Endothelial cell of umbilical vein (primary cell): ENCODE results near the gene CNTRL. TPM values are rescaled to one million over a fixed set of nuclear protein-coding genes. Genes with fewer than 3 reads are reported as not detected.

Experiments used
- BruUV-seq: library from RNA; stranded (reverse); fragments of 400-500 nt; replicated peaks from 2 replicates; lab custom pipeline; 2021; lab: Mats Ljungman, UMichigan
- CTCF ChIA-PET: fragments of 300-600, 350-600 bp; sonication (Branson Sonifier 250); formaldehyde crosslinking; loops from one replicate; lab custom pipeline; 2021; ENCODE audit warnings: antibody characterized with exemption, inconsistent platforms; lab: Charles Lee
- POLR2A ChIA-PET: fragments of 300-600, 350-600 bp; sonication (Branson Sonifier 250); formaldehyde crosslinking; loops from one replicate; lab custom pipeline; 2021; ENCODE audit warnings: antibody characterized with exemption, inconsistent platforms; lab: Charles Lee
- DNase-seq: peaks from one replicate; pipeline ENCODE4 v3.0.0-alpha.2; 2011; ENCODE audit warnings: low read depth, low spot score
- FAIRE-seq: peaks from 2 replicates; lab custom pipeline; 2011; peaks lifted over from hg19 to GRCh38; lab: Jason Lieb, UNC
- H2AFZ ChIP-seq: 2 replicates; pipeline ENCODE4 v1.6.0; 2012; ENCODE audit warnings: low read depth, low read length, control low read depth, inconsistent platforms
- H3K27ac ChIP-seq: 2 replicates; pipeline ENCODE4 v1.5.1; 2011; ENCODE audit warnings: low read depth, mild to moderate bottlenecking, control low read depth, low read length, moderate library complexity; ENCODE audit not compliant: insufficient read depth
- H3K27me3 ChIP-seq, 2 experiments: 2 replicates each; pipeline versions ENCODE4 v1.6.0 to v1.6.1; 2011; ENCODE audit warnings: low read length in 2 of 2, mixed read lengths in 1 of 2; ENCODE audit not compliant: control insufficient read depth in 2 of 2, insufficient read depth in 2 of 2
- H3K36me3 ChIP-seq, 2 experiments: 2 replicates in 1 of 2; 3 replicates in 1 of 2; pipeline ENCODE4 v1.5.1; 2011; ENCODE audit warnings: low read length in 2 of 2, mild to moderate bottlenecking in 1 of 2, moderate library complexity in 1 of 2; ENCODE audit not compliant: control insufficient read depth in 2 of 2, insufficient read depth in 2 of 2; ENCODE audit errors: extremely low read depth in 1 of 2
- H3K4me1 ChIP-seq: 3 replicates; pipeline ENCODE4 v1.5.1; 2011; ENCODE audit warnings: mild to moderate bottlenecking, low read length; ENCODE audit not compliant: control insufficient read depth, insufficient read depth; ENCODE audit errors: extremely low read depth
- H3K4me2 ChIP-seq: 2 replicates; pipeline ENCODE4 v1.6.1; 2011; ENCODE audit warnings: low read length, control low read depth, mixed read lengths; ENCODE audit not compliant: insufficient read depth
- H3K4me3 ChIP-seq, 3 experiments: fragments of 200-600 bp in 1 of 3; sonication (generic), shearing (Covaris generic) in 1 of 3; replicated peaks in 1 of 3; 2 replicates each; pipeline ENCODE4 v1.5.1; 2011 to 2016; ENCODE audit warnings: control low read depth in 3 of 3, low read length in 3 of 3, mild to moderate bottlenecking in 2 of 3, inconsistent platforms in 1 of 3, low read depth in 1 of 3, moderate library complexity in 1 of 3; ENCODE audit not compliant: insufficient read depth in 1 of 3
- H3K79me2 ChIP-seq: 2 replicates; pipeline ENCODE4 v1.6.0; 2012; ENCODE audit warnings: low read length, inconsistent platforms; ENCODE audit not compliant: control insufficient read depth, insufficient read depth
- H3K9ac ChIP-seq: replicated peaks from 2 replicates; pipeline ENCODE3; 2011; ENCODE audit warnings: low read length, control low read depth; ENCODE audit not compliant: insufficient read depth; ENCODE audit errors: extremely low read depth
- H3K9me1 ChIP-seq: replicated peaks from 3 replicates; pipeline ENCODE4 v1.6.0; 2011; ENCODE audit warnings: mild to moderate bottlenecking, low read length; ENCODE audit not compliant: control insufficient read depth, insufficient read depth; ENCODE audit errors: extremely low read depth
- H3K9me3 ChIP-seq: replicated peaks from 2 replicates; pipeline ENCODE4 v1.5.1; 2012; ENCODE audit warnings: low read length, inconsistent platforms; ENCODE audit not compliant: control insufficient read depth, insufficient read depth
- H4K20me1 ChIP-seq: replicated peaks from 2 replicates; pipeline ENCODE3; 2011; ENCODE audit warnings: mild to moderate bottlenecking, low read length; ENCODE audit not compliant: control insufficient read depth, insufficient read depth; ENCODE audit errors: extremely low read depth
- EZH2 ChIP-seq: IDR thresholded peaks from 2 replicates; pipeline ENCODE4 v1.6.1; 2012; ENCODE audit warnings: borderline replicate concordance, low read depth, mild to moderate bottlenecking, moderate library complexity, low read length, inconsistent platforms; ENCODE audit not compliant: severe bottlenecking
- FOS ChIP-seq: IDR thresholded peaks from 2 replicates; pipeline ENCODE4 v1.6.1; 2011; ENCODE audit warnings: mild to moderate bottlenecking, low read length, moderate library complexity, borderline replicate concordance; ENCODE audit not compliant: insufficient read depth
- GATA2 ChIP-seq: IDR thresholded peaks from 2 replicates; pipeline ENCODE4 v1.7.0; 2011; ENCODE audit warnings: low read depth, mild to moderate bottlenecking, moderate library complexity, mixed read lengths, low read length; ENCODE audit not compliant: insufficient read length, insufficient read depth
- JUN ChIP-seq: IDR thresholded peaks from 2 replicates; pipeline ENCODE4 v1.6.1; 2011; ENCODE audit warnings: borderline replicate concordance, low read depth; ENCODE audit not compliant: insufficient read length, insufficient read depth
- MYC ChIP-seq: IDR thresholded peaks from one replicate; pipeline ENCODE4 v1.6.1; 2011; ENCODE audit warnings: mild to moderate bottlenecking, low read depth, low read length
- POLR2A ChIP-seq: IDR thresholded peaks from 2 replicates; pipeline ENCODE4 v1.6.1; 2012; ENCODE audit warnings: low read depth, mild to moderate bottlenecking, control low read depth, low read length
- POLR2AphosphoS5 ChIP-seq: IDR thresholded peaks from 2 replicates; pipeline ENCODE4 v1.6.1; 2012; ENCODE audit warnings: low read depth, mild to moderate bottlenecking, control low read depth, low read length, moderate library complexity; ENCODE audit not compliant: insufficient read depth
- dilution Hi-C: fragments of 300-500 bp; cut with MboI; formaldehyde crosslinking; loops from one replicate; pipeline ENCODE4 v1.15.0; 2019; ENCODE audit warnings: low sequenced_read_pairs; ENCODE audit not compliant: extremely low pct_ligation_motif_present
- intact Hi-C: fragments of 100-400 bp; cut with micrococcal nuclease; formaldehyde crosslinking; loops from one replicate; pipeline ENCODE4 v1.10.0; 2022
- polyA plus RNA-seq, 4 experiments: library from polyadenylated mRNA; depleted of rRNA in 3 of 4; stranded (reverse) in 3 of 4; unstranded in 1 of 4; fragments of >200 nt; gene quantifications; 2 replicates each; pipeline versions ENCODE4 v1.2.1 to v1.2.3, GENCODE V29; 2011 to 2012; ENCODE audit warnings: missing spikeins in 1 of 4
- total RNA-seq: library from RNA; stranded (reverse); gene quantifications from 2 replicates; pipeline ENCODE4 v1.2.3, GENCODE V29; 2021
- TF ChIP-seq, protein P1 (sequence below): IDR thresholded peaks from 2 replicates; pipeline ENCODE4 v1.6.1; 2011; ENCODE audit not compliant: insufficient read depth, insufficient read length
- TF ChIP-seq, protein P2 (sequence below), 2 donors: IDR thresholded peaks; 1 replicate in 1 of 2; 2 replicates in 1 of 2; pipeline ENCODE4 v1.5.1; 2011; ENCODE audit warnings: low read length in 2 of 2, mild to moderate bottlenecking in 2 of 2, moderate library complexity in 2 of 2, control low read depth in 1 of 2, inconsistent platforms in 1 of 2, low read depth in 1 of 2; ENCODE audit not compliant: insufficient read depth in 1 of 2; ENCODE audit errors: extremely low read depth in 1 of 2

The CNTRL gene
- total and polyA plus RNA-seq, 2 donors (not counting 3 experiments of a cell fraction or from before 2014, with no cell fraction given) = 6.1 to 21.8 TPM

DNA sequence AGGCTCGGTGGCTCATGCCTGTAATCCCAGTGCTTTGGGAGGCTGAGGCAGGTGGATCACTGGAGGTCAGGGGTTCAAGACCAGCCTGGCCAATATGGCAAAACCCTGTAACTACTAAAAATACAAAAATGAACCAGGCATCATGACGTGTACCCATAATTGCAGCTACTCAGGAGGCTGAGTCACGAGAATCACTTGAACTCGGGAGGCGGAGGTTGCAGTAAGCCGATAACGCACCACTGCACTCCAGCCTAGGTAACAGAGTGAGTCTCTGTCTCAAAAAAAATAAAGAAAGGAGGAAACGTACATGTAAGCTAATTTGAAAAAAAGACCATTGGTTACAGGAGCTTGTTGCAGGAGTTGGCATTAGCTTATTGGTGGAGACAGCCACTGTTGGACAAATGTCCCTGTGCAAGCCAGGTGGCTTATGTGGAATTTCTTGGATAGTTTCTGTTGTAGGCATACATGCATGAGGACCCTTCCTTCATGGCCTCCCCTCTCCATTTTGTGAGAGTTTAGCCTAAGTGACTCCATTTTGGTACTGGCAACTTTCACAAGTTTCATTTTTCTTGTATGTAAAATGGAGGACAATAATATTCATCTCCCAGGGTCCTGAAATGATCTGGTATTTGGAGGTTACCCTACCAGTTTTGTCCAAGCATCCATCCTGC lies 143.7 kb downstream of the CNTRL start:
- ChIA-PET POLR2A (no interaction called here), CTCF (interaction anchor here (1.0 to 2.1 kb wide), 7 partner anchors 42 to 158 kb away, joined by 3 to 7 read pairs (median 4); partner anchors contain the start of gene GSN)
- TF ChIP-seq, protein P1, sequence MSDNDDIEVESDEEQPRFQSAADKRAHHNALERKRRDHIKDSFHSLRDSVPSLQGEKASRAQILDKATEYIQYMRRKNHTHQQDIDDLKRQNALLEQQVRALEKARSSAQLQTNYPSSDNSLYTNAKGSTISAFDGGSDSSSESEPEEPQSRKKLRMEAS = no peak
- TF ChIP-seq GATA2 (no peak), EZH2 (no peak), MYC (no peak), FOS (no peak), JUN (no peak), POLR2A (no peak), POLR2AphosphoS5 (no peak)
- TF ChIP-seq, protein P2, sequence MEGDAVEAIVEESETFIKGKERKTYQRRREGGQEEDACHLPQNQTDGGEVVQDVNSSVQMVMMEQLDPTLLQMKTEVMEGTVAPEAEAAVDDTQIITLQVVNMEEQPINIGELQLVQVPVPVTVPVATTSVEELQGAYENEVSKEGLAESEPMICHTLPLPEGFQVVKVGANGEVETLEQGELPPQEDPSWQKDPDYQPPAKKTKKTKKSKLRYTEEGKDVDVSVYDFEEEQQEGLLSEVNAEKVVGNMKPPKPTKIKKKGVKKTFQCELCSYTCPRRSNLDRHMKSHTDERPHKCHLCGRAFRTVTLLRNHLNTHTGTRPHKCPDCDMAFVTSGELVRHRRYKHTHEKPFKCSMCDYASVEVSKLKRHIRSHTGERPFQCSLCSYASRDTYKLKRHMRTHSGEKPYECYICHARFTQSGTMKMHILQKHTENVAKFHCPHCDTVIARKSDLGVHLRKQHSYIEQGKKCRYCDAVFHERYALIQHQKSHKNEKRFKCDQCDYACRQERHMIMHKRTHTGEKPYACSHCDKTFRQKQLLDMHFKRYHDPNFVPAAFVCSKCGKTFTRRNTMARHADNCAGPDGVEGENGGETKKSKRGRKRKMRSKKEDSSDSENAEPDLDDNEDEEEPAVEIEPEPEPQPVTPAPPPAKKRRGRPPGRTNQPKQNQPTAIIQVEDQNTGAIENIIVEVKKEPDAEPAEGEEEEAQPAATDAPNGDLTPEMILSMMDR (IDR thresholded peaks at IDR 0.05; ENCODE audit: extremely low read depth in 1 of 2, insufficient read depth in 1 of 2, low read depth in 1 of 2, low read length in 2 of 2) = no peak
- Histone ChIP-seq H3K4me1 (peaks cover 3% of the 10 kb centered on the region), H3K4me2 (no peak overlapping the region), H3K9me1 (no peaks in the 10 kb centered on the region), H3K36me3 (no peaks in the 10 kb centered on the region), H3K27ac (no peak overlapping the region), H3K27me3 (no peaks in the 10 kb centered on the region), H3K9me3 (no peaks in the 10 kb centered on the region), H3K79me2 (no peaks in the 10 kb centered on the region), H3K9ac (no peak overlapping the region), H4K20me1 (no peaks in the 10 kb centered on the region), H2AFZ (no peak overlapping the region), H3K4me3 (no peak overlapping the region)
- DNase-seq (no peak), FAIRE-seq (no peak)
- dilution Hi-C loops (no loop called here), intact Hi-C loops (no loop called here)
- no TSS peak for BruUV-seq
